Fibroblast of skin of back (primary cell): ENCODE results near the gene GTF3C4. TPM values are rescaled to one million over a fixed set of nuclear protein-coding genes. Genes with fewer than 3 reads are reported as not detected.
A peak's percentile ranks its signal among the peaks of the same experiment; 100 is the strongest.

Experiments used
- DNase-seq: peaks from one replicate; pipeline ENCODE4 v3.0.0-alpha.2; 2013
- polyA plus RNA-seq, 2 experiments: library from polyadenylated mRNA; unstranded; fragments of 120-200 nt; gene quantifications; one replicate each; pipeline ENCODE4 v1.2.1, GENCODE V29; 2013; ENCODE audit not compliant: insufficient read length in 2 of 2

The GTF3C4 gene
- 15.2 TPM for polyA plus RNA-seq (2013, experiment 1 of 2; ENCODE audit: insufficient read length)
- 11.5 TPM for polyA plus RNA-seq (2013, experiment 2 of 2; ENCODE audit: insufficient read length)

GRCh38 chr9:132670457-132671391, at the start of gene GTF3C4:
GTF3C4 (plus strand) TSS chr9:132670464; CDS start chr9:132670599, 135 bp downstream.
- peak; percentile 35 for DNase-seq

GRCh38 chr9:132622159-132622558, 48.1 kb upstream of the GTF3C4 start:
- peak; percentile 50 for DNase-seq

- no peak for DNase-seq
Observed at GRCh38 chr9:132626285-132626684, 44.0 kb upstream of the GTF3C4 start.

- DNase-seq, result no peak
Observed at GRCh38 chr9:132627106-132627505, 43.2 kb upstream of the GTF3C4 start.

- DNase-seq, result no peak
Observed at GRCh38 chr9:132627594-132627993, 42.7 kb upstream of the GTF3C4 start.

GRCh38 chr9:132628746-132629145, 41.5 kb upstream of the GTF3C4 start:
- no peak for DNase-seq

- DNase-seq, result no peak
Observed at GRCh38 chr9:132630116-132630515, 40.1 kb upstream of the GTF3C4 start.

GRCh38 chr9:132630811-132631210, 39.5 kb upstream of the GTF3C4 start:
- DNase-seq, result no peak

- DNase-seq, result peak; percentile 82
Observed at GRCh38 chr9:132631280-132631679, 39.0 kb upstream of the GTF3C4 start.

- no peak for DNase-seq
Observed at GRCh38 chr9:132631685-132632084, 38.6 kb upstream of the GTF3C4 start.

GRCh38 chr9:132632413-132633129, 37.7 kb upstream of the GTF3C4 start:
- no peak for DNase-seq

GRCh38 chr9:132634327-132634726, 35.9 kb upstream of the GTF3C4 start:
- DNase-seq, result no peak

- no peak for DNase-seq
Observed at GRCh38 chr9:132637351-132637750, 32.9 kb upstream of the GTF3C4 start.

- no peak for DNase-seq
Observed at GRCh38 chr9:132637801-132638200, 32.5 kb upstream of the GTF3C4 start.

- DNase-seq, result no peak
Observed at GRCh38 chr9:132638240-132638639, 32.0 kb upstream of the GTF3C4 start.

- no peak for DNase-seq
Observed at GRCh38 chr9:132639322-132639721, 30.9 kb upstream of the GTF3C4 start.

GRCh38 chr9:132641216-132641615, 29.0 kb upstream of the GTF3C4 start:
- DNase-seq, result no peak

GRCh38 chr9:132644251-132644650, 26.0 kb upstream of the GTF3C4 start:
- DNase-seq, result no peak

GRCh38 chr9:132645306-132645705, 25.0 kb upstream of the GTF3C4 start:
- no peak for DNase-seq

GRCh38 chr9:132645711-132646110, 24.6 kb upstream of the GTF3C4 start:
- no peak for DNase-seq

GRCh38 chr9:132646726-132647125, 23.5 kb upstream of the GTF3C4 start:
- no peak for DNase-seq

- DNase-seq, result peak; percentile 99
Observed at GRCh38 chr9:132647355-132647754, 22.9 kb upstream of the GTF3C4 start.

GRCh38 chr9:132647806-132648205, 22.5 kb upstream of the GTF3C4 start:
- peak; percentile 59 for DNase-seq

GRCh38 chr9:132648283-132648682, 22.0 kb upstream of the GTF3C4 start:
- DNase-seq, result no peak
